Activated CD4-positive, alpha-beta memory T cell treated with anti-CD3 and anti-CD28 coated beads for 36 hours (primary cell): ENCODE measurements around the gene NAGA. TPM values are rescaled to one million over a fixed set of nuclear protein-coding genes. Genes with fewer than 3 reads are reported as not detected.

Experiments used
- CTCF ChIA-PET: fragments of 350-600 bp; sonication (Branson Sonifier 250); formaldehyde crosslinking; loops from one replicate; lab custom pipeline; 2021; ENCODE audit warnings: antibody characterized with exemption, inconsistent platforms; lab: Charles Lee
- POLR2A ChIA-PET: fragments of 350-600 bp; sonication (Branson Sonifier 250); formaldehyde crosslinking; loops from one replicate; lab custom pipeline; 2021; ENCODE audit warnings: antibody characterized with exemption; lab: Charles Lee
- DNase-seq: peaks from one replicate; pipeline ENCODE4 v3.0.0-alpha.2; 2020
- H3K27ac Mint-ChIP-seq: one replicate; pipeline ENCODE4 v1.8.0; 2021; ENCODE audit warnings: mixed read lengths
- H3K27me3 Mint-ChIP-seq: one replicate; pipeline ENCODE4 v1.8.0; 2021; ENCODE audit warnings: mixed read lengths
- H3K36me3 Mint-ChIP-seq: one replicate; pipeline ENCODE4 v1.8.0; 2021; ENCODE audit warnings: mixed read lengths
- H3K4me1 Mint-ChIP-seq: one replicate; pipeline ENCODE4 v1.8.0; 2021; ENCODE audit warnings: low read depth, mixed read lengths
- H3K4me3 Mint-ChIP-seq: one replicate; pipeline ENCODE4 v1.8.0; 2021; ENCODE audit warnings: mild to moderate bottlenecking, mixed read lengths
- H3K9me3 Mint-ChIP-seq: one replicate; pipeline ENCODE4 v1.8.0; 2021; ENCODE audit warnings: mixed read lengths
- intact Hi-C: fragments of 100-400 bp; cut with micrococcal nuclease; formaldehyde crosslinking; loops from one replicate; pipeline ENCODE4 v1.15.1; 2023
- total RNA-seq, 2 experiments: library from RNA; stranded (reverse); gene quantifications; one replicate each; pipeline ENCODE4 v1.2.3, GENCODE V29; 2021

NAGA gene
- total RNA-seq, 2 experiments from 2014 or later = 28.9 to 30.5 TPM

- H3K36me3 Mint-ChIP-seq = peaks cover 11% of the 10 kb centered on the region
- H3K27me3 Mint-ChIP-seq = no peaks in the 10 kb centered on the region
- H3K4me3 Mint-ChIP-seq = no peak overlapping the region
- no peak overlapping the region for H3K27ac Mint-ChIP-seq
- DNase-seq = peak; percentile 13
- CTCF ChIA-PET = no interaction called here
- peaks cover 23% of the 10 kb centered on the region for H3K9me3 Mint-ChIP-seq
- intact Hi-C loops = loop anchor here (5.0 kb wide), 1 partner anchor 39 kb away; the partner anchor contains the start of genes NAGA and PHETA2
- peaks cover 19% of the 10 kb centered on the region for H3K4me1 Mint-ChIP-seq
- POLR2A ChIA-PET = interaction anchor here (1.0 to 1.4 kb wide), 3 partner anchors 36 to 580 kb away, joined by 3 read pairs; no protein-coding TSS in a partner anchor
Observed at GRCh38 chr22:42033263-42034181, 37.1 kb downstream of the NAGA start.

DNA sequence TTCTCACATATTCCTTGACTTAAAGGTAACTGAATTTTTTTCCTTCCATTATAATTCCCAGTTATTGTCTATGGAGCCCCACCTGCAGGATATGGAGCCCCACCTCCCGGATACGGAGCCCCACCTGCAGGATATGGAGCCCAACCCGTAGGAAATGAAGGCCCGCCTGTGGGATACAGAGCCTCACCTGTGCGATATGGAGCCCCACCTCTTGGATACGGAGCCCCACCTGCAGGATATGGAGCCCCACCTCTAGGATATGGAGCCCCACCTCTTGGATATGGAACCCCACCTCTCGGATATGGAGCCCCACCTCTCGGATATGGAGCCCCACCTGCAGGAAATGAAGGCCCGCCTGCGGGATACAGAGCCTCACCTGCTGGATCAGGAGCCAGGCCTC lies 43.9 kb downstream of the NAGA start:
- no peaks in the 10 kb centered on the region for H3K36me3 Mint-ChIP-seq
- H3K27me3 Mint-ChIP-seq = no peaks in the 10 kb centered on the region
- no peak for DNase-seq
- POLR2A ChIA-PET = no interaction called here
- CTCF ChIA-PET = no interaction called here
- intact Hi-C loops = no loop called here
- no peak overlapping the region for H3K27ac Mint-ChIP-seq
- no peak overlapping the region for H3K4me3 Mint-ChIP-seq
- H3K4me1 Mint-ChIP-seq = peaks cover 27% of the 10 kb centered on the region
- no peaks in the 10 kb centered on the region for H3K9me3 Mint-ChIP-seq

DNA sequence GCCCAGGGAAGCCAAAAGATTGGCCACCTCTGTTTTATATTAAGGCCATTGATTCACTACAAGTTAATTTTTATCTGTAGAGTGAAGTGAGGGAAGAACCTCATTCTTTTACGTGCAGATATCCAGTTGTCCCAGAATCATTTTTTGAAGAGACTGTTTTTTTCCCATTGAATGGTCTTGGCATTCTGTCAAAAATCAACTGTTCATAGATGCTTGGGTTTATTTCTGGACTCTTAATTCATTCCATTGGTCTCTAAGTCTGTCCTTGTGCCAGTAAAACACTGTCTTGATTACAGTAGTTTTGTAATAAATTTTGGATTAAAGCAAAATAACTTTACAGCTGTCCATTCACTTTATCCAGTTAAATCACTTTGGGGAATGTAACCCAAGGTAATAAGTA lies 45.2 kb downstream of the NAGA start:
- Mint-ChIP-seq H3K36me3 (no peaks in the 10 kb centered on the region), H3K27ac (no peak overlapping the region), H3K9me3 (no peaks in the 10 kb centered on the region), H3K4me3 (no peak overlapping the region), H3K27me3 (no peaks in the 10 kb centered on the region), H3K4me1 (peaks cover 14% of the 10 kb centered on the region)
- ChIA-PET POLR2A (no interaction called here), CTCF (no interaction called here)
- DNase-seq = no peak
- intact Hi-C loops = no loop called here

DNA sequence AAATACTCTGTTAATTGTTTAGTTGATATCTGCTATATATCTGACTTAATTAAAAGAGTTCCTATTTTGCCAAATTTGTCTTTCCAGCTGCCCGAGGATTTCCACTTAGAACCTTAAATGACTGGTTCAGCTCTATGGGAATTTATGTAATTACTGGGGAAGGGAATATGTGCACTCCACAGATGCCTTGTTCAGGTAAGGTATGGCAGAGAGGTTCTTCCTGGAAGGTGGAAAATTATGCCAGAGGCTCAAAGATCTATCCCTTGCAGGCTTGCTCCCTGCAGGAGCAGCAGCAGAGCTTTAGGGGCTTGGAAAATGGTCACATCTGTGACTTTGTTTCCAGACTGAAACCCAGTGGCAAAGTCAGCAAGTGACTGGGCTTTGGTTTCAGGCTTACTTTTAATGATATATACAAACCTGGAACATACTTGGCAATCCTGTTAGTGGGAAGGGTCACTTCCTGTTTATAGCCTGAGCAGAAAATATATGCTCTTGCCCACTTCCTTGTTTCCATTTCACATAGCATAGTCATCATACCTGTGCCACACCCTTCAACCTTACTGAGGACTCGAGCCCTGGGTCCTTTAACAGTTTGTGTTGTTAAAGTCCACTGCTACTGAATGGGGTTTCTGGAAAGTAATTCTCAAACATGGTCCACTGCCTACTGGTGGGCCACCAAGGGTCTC lies 48.3 kb downstream of the NAGA start:
- intact Hi-C loops = no loop called here
- Mint-ChIP-seq H3K27me3 (peaks cover 2% of the 10 kb centered on the region), H3K4me1 (peaks cover 11% of the 10 kb centered on the region), H3K9me3 (no peaks in the 10 kb centered on the region), H3K27ac (no peak overlapping the region), H3K4me3 (no peak overlapping the region), H3K36me3 (no peaks in the 10 kb centered on the region)
- peak; percentile 21 for DNase-seq
- CTCF ChIA-PET = no interaction called here
- POLR2A ChIA-PET = no interaction called here

DNA sequence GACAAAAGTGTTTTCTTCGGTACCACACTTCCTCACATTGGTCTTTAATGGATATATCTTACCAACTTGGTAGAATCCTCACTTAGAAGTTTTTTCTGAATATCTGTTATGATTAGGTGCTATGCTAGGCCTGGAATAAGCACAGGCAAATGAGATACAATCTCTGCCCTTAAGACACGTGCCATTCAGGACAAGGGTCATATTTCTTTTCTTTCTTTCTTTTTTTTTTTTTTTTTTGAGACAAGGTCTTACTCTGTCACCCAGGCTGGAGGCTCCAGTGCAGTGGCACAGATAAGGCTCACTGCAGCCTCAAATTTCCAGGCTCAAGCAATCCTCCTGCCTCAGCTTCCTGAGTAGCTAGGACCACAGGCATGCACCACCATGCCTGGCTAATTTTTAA lies 49.0 kb downstream of the NAGA start:
- Mint-ChIP-seq H3K27me3 (peaks cover 4% of the 10 kb centered on the region), H3K4me1 (peaks cover 11% of the 10 kb centered on the region), H3K4me3 (no peak overlapping the region), H3K27ac (no peak overlapping the region), H3K9me3 (no peaks in the 10 kb centered on the region), H3K36me3 (no peaks in the 10 kb centered on the region)
- intact Hi-C loops = no loop called here
- ChIA-PET POLR2A (no interaction called here), CTCF (no interaction called here)
- DNase-seq = no peak

- Mint-ChIP-seq H3K27me3 (peaks cover 6% of the 10 kb centered on the region), H3K36me3 (no peaks in the 10 kb centered on the region), H3K4me1 (peaks cover 8% of the 10 kb centered on the region), H3K9me3 (no peaks in the 10 kb centered on the region), H3K27ac (no peak overlapping the region), H3K4me3 (no peak overlapping the region)
- POLR2A ChIA-PET = no interaction called here
- DNase-seq = no peak
- intact Hi-C loops = no loop called here
- CTCF ChIA-PET = no interaction called here
Observed at GRCh38 chr22:42018224-42018623, 52.4 kb downstream of the NAGA start.

DNA sequence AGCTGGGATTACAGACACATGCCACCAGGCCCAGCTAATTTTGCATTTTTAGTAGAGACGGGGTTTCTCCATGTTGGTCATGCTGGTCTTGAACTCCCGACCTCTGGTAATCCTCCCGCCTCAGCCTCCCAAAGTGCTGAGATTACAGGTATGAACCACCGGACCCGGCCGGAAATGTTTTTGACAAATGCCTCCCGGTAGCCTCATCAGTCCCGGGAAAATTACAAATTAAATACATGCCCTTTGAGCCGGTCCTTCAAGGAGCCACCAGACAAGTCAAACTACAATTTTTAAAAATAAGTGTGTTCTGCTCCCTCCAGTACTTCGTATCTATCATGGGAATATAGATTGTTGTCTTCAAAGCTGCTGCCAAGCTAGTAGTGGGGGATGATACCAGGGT lies 54.5 kb downstream of the NAGA start:
- H3K27ac Mint-ChIP-seq = no peak overlapping the region
- ChIA-PET POLR2A (interaction anchor here (1.0 kb wide), 1 partner anchor 75 kb away, joined by 3 read pairs; no protein-coding TSS in a partner anchor), CTCF (interaction anchor here (1.1 kb wide), 1 partner anchor 13 kb away, joined by 3 read pairs; no protein-coding TSS in a partner anchor)
- DNase-seq = no peak
- no peaks in the 10 kb centered on the region for H3K4me1 Mint-ChIP-seq
- intact Hi-C loops = no loop called here
- H3K4me3 Mint-ChIP-seq = no peak overlapping the region
- no peaks in the 10 kb centered on the region for H3K36me3 Mint-ChIP-seq
- peaks cover 6% of the 10 kb centered on the region for H3K27me3 Mint-ChIP-seq
- peaks cover 7% of the 10 kb centered on the region for H3K9me3 Mint-ChIP-seq

DNA sequence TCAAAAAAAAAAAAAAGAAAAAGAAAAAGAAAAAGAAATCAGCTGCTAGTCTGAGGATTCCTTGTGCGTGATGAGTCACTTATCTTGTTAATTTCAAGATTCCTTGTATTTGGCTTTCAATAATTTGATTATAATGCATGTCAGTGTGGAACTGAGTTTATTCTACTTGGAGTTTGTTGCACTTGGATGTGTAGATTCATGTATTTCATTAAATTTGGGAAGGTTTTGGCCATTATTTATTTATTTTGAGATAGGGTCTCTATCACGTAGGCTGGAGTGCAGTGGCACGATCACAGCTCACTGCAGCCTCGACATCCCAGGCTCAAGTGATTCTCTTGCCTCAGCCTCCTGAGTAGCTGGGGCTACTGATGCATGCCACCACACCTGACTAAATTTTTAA lies 57.2 kb downstream of the NAGA start:
- CTCF ChIA-PET = no interaction called here
- H3K9me3 Mint-ChIP-seq = peaks cover 22% of the 10 kb centered on the region

GRCh38 chr22:42010778-42011177 lies 59.8 kb downstream of the NAGA start:
- no peak overlapping the region for H3K27ac Mint-ChIP-seq
- H3K36me3 Mint-ChIP-seq = peaks cover 4% of the 10 kb centered on the region
- ChIA-PET POLR2A (no interaction called here), CTCF (no interaction called here)
- no peak overlapping the region for H3K4me3 Mint-ChIP-seq
- intact Hi-C loops = no loop called here
- H3K4me1 Mint-ChIP-seq = peaks cover under 1% of the 10 kb centered on the region
- H3K9me3 Mint-ChIP-seq = peaks cover 22% of the 10 kb centered on the region
- no peak for DNase-seq
- peaks cover 5% of the 10 kb centered on the region for H3K27me3 Mint-ChIP-seq

More for the DNA sequence above, 57.2 kb downstream of the NAGA start:
- Mint-ChIP-seq H3K27me3 (peaks cover 9% of the 10 kb centered on the region), H3K27ac (no peak overlapping the region), H3K36me3 (peaks cover 4% of the 10 kb centered on the region), H3K4me1 (no peaks in the 10 kb centered on the region), H3K4me3 (no peak overlapping the region)
- intact Hi-C loops = no loop called here
- DNase-seq = no peak
- POLR2A ChIA-PET = no interaction called here

Other genes with a start within 250 kb of the NAGA start
- gene SREBF2, start 237.7 kb downstream of the NAGA start, total RNA-seq = 100 to 1,000 TPM; 131 to 137 TPM
- gene SHISA8, start 155.7 kb downstream of the NAGA start, total RNA-seq = 1 to 10 TPM in 1 of 2 experiments, under 1 TPM in 1; 0.97 to 1.1 TPM
- gene TNFRSF13C, start 144.0 kb downstream of the NAGA start, total RNA-seq = 1 to 10 TPM; 3.2 to 5.0 TPM
- 100 to 1,000 TPM in 1 of 2 experiments, 10 to 100 TPM in 1; 99.9 to 106 TPM for gene CENPM, start 123.7 kb downstream of the NAGA start, total RNA-seq
- gene SEPTIN3, start 101.4 kb downstream of the NAGA start, total RNA-seq = 1 to 10 TPM; 2.2 to 2.8 TPM
- 1 to 10 TPM in 1 of 2 experiments, under 1 TPM in 1; 0.82 to 1.5 TPM for gene WBP2NL, start 72.0 kb downstream of the NAGA start, total RNA-seq
- 1 to 10 TPM; 2.7 to 2.8 TPM for gene PHETA2, start 3.4 kb upstream of the NAGA start, total RNA-seq
- 10 to 100 TPM; 59.5 to 59.9 TPM for gene SMDT1, start 8.9 kb upstream of the NAGA start, total RNA-seq
- 100 to 1,000 TPM; 124 to 129 TPM for gene NDUFA6, start 20.0 kb upstream of the NAGA start, total RNA-seq
- gene CYP2D6, start 60.0 kb upstream of the NAGA start, total RNA-seq = 1 to 10 TPM; 1.5 to 1.9 TPM
- gene TCF20, start 199.8 kb upstream of the NAGA start, total RNA-seq = 10 to 100 TPM; 69.6 to 71.6 TPM